GM21390 (cell line): Measurements from ENCODE around the gene KISS1.

ENCODE experiments used
- ATAC-seq: cut with Tn5 transposase; IDR thresholded peaks from one replicate; pipeline ENCODE4 v1.9.1; 2021; ENCODE audit not compliant: unreplicated experiment

KISS1 gene

DNA sequence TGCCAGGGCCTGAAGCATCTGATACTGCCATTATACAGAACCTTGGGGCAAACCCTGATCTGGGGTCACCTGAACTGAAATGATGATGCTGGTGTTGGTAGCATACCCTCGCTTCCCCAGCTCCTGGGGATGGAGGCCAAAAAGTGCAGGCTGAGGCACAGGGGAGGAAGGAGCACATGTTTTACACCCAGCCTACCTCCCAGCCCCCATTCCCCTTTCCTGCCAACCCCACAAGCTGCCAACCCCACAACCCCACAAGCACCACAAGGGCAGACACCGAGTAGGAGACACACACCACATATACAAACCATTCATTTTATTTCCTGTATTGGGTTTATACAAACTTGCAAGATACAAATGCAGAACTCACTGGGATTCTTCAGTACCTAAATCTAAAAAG, 22.3 kb upstream of the KISS1 start:
- ATAC-seq, result no peak

DNA sequence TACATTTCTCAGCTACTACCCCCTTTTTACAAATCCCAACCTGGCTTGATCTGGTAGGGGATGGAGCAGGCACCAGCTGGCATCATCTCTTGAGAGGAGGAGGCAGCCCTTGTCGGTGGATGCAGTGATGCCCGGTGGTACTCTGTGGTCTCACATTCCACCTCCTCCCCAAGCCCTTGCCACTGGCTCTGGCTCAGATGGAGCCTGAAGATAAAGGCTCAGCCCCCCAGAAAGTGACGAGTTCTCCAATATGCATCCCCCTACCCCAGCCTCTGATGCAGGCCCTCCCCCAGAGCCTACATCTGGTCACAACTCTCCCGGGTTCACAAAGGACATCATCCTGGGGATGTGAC, 21.3 kb upstream of the KISS1 start:
- no peak for ATAC-seq

DNA sequence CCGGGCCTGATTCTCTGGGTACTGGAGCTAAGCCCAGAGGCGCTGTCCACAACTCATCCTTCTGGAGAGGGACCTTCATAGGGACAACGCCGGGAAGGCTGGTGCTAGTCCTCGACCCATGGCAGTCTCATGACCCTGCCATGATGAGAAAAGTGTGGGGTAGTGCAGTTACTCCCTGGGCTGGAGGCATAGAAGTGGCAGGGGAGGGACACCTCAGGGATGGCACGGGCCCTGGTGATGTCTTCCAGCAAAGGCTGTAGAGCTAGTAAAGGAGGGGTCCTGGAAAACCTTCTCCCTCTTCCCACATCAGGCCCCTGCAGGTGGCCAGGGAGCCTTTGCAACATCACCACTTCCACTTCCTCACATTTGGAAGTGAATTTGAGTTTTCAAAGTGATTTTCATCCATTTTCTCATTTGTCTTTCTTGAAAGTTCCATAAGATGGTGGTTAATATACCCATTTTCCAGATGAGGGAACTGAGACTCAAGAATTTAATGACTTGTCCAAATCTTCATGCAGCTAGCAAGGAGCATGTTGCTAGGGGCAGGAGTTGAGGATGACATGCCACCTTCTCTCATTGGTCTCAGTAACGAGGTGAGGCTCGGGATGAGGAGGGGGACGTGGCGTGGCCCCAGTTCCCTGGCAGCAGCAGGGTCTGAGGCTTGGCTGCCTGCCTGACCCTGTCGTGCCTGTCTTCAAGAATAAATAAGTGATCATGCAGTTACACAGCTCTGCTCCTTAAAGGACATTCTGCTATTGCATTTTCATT, 20.8 kb upstream of the KISS1 start:
- ATAC-seq, result no peak

DNA sequence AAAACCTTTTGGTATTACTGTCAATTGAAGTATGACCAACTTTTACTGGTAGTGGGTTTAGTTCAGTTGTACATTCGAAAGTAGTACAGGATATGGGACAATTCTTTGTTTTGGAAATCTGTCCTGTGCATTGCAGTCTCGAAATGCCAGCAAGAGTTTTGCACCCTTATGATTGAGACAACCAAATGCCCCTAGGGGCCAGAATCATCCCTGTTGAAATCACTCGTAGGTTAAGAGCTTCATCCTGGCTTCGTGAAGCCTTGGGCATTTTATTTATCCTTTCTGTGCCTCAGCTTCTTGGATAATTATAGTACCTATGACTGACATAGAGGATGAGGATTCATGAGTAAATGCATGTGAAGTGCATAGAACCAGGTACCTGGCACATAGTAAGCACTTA, 19.9 kb upstream of the KISS1 start:
- no peak for ATAC-seq

DNA sequence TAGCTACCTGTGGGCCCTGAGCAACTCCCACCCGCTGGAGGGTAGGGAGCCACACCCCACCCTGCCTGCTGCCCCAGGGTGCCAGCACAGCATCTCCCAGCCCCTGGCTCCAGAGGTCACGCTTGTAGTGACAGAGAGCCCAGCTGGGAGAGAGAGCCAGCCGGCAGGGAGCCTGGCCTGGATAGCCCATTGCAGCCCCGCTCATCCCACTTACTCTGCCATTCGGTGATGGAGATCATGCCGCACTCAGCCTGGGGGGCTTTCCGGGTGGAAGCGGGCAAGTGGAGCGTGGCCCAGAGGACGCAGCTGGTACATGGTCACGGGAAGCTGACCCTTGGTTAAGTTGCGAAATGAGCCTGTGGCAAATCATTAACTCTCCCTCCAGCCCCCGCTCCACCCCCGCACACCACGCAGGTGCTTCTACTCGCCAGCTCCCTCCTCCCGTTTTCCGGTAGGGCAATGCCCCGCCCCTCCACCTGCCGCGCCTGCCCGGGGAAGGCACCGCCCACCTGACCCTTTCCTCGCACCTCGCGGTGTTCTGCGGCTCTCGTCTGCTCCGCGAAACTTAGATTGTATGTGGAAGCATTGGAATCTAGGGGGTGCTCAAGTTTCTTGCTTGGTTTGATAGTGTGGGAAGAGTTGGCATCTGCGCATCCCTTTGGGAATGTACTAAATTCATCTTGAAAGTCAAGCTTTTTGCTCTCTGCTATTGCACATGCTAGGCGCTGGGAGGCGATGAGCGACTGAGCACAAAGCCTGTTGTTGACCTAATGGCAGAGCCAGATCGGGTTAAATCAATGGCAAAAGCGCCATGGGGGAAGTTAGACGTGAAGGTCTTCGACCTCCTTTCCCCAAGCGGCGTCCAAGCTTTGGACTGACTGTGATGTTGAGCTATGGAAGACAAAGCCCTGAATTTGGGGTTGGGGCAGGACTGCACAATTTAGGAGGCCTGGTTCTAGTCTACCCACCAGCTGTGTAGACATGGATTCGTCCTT, 17.7 kb upstream of the KISS1 start, which contains the start of gene GOLT1A:
TSS of gene GOLT1A (minus strand) at position 321 of the 995 bp plus-strand sequence. CDS start at position 239, 82 bp downstream.
- ATAC-seq, result no peak

DNA sequence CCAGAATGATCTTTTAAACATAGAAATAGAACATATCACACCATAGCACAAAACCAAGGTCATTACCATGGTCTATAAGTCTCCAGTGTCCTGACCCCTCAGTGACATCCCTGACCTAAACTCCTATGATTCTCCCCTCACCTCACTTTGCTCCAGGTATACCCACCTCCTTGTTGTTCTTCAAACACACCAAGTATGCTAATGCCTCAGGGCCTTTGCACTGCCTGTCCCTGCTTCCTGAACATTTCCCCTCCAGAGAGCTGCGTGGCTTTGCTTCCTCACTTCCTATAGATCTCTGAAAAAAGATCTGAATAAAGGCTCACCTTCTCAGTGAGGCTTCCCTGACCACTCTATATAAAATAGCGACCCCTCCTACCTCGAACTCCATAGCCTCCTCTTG, 16.4 kb upstream of the KISS1 start:
- no peak for ATAC-seq

DNA sequence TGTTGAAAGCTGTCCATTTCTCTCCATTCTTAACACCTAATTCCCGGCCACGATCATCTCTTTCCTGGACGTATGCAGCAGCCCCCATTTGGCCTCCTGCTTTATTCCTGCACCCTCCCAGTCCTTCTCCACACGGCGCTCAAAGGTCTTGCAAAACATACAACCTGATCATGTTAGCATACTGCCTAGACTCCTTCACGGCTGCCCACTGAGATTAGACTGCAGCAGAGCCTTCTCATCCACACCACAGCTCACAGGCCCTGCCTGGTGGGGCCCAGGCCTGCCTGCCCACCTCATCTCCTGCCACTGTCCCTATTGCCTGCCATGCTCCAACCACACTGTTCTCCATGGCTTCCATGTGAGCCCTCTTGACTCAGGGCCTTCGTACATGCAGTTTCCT, 14.8 kb upstream of the KISS1 start:
- no peak for ATAC-seq

DNA sequence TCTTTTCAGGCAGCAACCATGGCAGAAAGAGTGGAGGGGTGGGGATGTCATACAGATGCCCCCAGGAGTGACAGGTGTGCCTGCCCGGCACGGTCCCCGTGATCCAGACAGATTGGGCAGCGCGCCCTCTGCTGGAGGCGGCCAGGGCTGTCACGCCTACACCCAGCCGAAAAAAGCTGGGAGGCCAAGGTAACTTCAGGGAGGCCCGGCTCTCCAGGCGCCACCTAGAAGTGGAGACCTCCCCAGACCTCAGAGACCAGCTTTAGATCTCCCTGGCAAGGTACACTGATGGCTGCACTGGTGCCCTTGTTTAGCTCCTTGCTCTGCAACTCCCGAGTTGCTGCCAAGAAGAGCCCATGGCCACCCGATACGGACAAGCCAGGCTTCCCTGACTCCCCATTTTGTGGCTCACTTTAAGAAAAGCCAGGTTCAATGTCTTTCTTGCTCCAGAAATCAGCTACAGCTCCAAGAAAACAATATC, 10.9 kb upstream of the KISS1 start:
- no peak for ATAC-seq

DNA sequence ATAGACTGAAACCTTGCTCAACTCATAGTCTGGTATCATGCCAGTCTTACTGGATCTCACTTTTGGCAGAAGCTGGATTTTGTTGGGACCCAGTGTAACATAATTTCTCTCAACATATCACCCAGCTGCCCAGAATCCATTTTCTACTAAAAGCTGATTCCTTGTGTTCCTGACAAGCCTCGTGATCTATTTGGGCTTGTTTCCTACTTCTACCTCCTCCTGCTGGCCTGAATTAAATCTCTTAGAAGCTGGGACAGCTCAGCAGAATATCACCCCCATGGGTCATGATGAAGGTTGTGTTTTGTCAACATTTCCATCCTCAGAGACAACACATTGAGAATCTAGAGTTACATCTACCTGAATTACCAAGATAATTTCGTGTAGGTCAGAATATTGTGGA, 9.8 kb upstream of the KISS1 start:
- no peak for ATAC-seq

DNA sequence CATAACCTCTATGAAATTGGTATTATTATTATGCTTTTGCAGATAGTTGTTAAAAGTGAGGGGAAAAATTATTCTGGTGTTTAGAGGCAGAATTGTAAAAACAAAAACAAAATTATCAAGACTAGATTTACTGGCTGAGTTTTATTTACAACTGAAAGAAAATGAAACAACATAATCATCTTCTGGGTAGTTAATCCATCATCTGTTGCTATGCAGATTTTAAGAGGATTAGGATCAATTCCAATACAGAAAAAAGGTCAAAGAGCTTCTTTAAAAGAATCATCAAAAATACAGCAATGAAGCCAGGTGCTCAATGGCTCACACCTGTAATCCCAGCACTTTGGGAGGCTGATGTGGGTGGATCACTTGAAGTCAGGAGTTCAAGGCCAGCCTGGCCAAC, 9.2 kb upstream of the KISS1 start:
- no peak for ATAC-seq

DNA sequence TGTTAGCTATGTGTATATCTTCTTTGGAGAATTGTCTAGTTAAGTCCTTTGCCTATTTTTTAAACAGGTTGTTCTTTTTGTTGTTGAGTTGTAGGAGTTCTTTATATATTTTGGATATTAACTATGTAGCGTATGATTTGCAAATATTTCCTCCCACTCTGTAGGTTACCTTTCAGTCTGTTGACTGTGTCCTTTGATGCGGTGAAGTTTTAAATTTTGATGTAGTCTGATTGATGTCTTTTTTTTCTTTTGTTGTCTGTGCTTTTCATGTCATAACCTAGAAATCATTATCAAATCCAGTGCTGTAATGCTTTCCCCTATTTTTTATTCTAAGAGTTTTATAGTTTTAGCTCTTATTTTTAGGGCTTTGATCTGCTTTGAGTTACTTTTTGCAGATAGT, 8.7 kb upstream of the KISS1 start:
- ATAC-seq, result no peak

DNA sequence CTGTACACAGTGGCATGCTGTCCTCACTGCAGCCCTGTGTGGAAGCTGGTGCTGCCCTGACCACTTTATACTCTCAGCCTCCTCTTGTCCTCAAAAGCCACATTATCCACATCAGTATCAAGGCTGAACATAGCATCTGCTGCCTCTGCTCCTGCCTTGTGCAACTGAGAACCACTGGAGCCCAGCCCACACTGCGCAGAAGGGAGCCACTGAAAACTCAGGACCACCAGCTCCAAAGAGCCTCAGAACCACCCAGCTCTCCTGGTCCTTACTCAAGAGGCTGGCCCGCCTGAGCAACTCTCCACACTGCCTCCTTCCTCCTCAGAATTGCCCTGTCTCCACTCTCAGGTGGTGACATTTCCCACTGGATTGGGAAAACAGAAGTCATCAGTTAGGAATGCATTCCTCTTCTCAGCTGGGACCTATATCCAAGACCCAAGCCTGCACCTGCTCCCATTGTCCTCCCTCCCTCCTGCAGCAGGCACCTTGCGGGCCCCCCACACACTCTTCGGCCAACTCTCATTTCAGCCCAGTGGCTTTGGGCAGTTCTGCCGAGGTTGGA, 7.0 kb upstream of the KISS1 start:
- no peak for ATAC-seq

DNA sequence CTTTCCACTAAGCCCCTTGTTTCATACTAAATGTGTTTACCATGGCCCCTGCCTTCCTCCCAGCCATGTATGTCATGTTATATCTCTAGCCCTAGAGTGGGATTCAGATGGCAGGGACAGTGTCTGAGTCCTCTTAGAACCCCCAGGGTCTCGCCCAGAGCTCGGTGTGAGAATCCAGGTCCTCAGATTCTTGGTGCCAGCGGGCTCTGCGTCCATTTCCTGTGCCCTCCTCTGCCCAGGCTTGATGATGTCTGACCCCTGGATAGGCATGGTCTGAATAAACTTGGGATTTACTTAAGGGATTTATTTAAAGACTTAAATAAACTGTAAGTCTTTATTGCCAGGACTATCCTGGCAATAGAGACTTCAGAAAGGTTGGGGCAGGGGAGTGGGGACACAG, 6.2 kb upstream of the KISS1 start:
- no peak for ATAC-seq

DNA sequence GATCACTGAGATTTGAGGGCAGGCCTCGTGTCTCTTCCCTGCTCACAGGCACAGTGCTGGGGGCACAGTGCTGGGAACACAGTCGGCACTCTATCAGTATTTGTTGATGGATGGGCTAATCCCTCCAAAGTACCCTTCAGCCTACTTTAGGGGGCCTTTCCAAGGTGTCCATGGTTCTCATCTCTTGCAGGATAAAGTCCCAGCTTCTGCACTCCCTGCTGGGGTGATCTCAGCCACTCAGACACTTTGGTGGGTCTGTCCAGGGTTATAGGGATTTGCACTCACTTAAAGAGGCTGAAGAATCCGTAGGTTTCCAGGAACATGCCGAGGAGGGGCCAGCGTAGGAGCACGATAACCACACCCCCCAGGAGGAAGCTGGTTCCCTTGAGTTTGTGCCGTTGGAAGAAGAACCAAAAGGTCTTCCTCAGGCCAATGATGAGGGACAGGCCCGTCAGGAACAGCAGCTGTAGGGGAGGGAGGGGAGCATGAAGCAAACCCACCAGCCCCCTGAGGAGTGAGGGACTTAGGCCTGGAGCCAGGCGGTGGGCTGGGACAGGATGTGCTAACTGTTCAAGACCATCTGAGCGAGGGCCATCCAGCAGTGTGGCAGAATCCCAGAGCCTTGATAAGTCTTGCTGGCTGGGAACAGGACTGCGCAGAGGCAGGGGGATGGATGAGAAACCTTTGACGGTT, 5.2 kb upstream of the KISS1 start:
- no peak for ATAC-seq

DNA sequence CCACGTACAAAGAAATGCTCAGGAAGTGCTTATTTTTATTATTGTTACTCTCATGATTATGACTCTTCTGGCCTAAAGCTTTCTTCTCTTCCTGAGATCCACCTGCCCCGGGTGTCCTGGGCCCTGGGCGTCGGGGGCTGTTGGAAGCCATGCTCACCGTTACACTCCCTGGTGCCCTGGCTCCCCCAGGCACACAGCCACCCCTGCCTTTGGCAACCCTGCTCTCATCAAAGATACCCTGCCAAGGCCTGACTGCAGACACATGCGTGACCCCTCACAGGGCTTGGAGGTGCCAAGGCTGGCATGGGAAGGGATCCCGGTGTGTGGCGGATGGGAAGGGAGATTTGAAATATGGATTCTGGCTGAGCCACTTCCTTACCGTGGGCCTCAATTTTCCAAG, 3.3 kb upstream of the KISS1 start:
- no peak for ATAC-seq

DNA sequence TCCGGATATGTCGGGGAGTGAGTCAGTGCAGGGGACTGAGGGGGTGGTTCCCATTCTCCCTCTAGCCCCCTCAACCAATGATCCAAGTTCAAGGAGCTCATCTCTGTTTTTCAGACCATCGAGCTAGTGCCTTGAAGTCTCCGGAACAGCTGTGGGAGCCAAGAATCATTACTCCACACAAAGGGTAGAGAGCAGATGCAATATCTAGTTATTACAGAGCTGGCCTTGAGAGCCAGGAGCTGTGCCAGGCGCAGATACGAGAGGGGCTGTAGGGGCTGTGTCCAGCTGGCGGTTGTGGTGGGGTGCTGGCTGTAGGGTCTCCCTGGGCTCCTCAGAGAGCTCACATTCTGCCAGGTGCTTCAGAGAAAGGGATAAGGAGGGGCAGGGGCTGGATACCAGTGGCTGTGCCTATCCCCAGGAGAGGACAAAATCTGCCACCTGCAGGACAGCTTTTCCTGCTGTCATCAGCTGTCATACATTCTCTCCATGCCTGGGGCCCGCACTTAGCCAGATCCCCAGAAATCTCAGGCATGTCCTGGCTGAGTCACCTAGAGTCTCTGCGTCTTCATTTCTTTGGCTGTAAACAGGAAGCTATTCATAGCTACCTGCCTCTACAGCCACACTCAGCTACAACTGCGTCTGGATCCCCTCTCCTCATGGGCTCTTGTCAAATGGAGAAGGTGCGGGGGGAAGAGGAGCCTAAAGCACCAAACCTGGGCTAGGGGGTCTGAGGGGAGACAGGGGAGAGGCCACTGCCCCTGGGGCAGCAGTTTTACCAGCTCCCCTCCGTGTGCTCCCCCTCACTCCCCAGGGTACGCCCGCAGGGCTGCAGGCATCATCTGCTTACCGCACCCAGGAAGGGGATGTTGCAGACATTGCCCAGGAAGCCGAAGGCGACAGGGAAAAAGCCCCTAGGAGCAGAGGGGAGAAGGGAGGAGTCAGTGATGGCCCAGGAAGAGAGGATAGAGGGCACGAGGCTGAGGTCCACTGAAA, 2.4 kb upstream of the KISS1 start:
- no peak for ATAC-seq

DNA sequence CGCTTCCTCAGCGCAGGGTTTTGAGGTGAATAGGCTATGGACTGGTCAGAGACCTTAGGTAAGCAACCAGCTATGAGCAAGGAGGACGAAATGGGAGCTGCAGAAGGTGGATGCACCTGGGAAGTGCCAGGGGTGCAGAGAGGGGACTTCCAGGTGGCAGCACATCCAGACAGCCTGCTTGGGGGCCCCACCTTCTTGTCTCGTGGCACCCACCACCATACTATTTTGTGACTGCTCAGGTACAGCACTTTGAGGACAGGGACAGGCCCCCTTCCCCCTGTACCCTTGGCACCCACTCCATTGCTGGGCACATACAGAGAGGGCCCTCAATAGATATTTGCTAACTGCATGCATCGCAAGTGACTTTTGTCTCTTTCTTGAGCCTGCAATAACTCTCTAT, 777 bp upstream of the KISS1 start:
- no peak for ATAC-seq

DNA sequence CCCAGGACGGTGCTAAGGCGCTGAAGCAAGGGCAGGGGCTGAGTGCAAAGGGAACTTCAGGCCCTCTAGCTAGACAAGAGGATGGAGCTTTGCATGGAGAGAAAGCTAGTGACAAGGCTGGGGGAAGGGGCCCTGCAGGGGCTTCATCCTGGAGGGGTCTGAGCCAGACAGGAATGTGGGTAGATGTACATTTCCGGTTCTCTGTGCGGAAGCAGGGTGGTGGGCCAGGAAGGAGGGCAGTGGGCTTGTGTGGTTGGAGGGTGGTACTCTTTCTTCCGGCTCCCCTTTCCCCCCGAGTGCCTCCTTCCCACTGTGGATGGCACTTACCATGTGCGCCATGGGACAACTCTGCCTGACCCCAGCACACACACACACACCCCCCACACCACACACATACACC, 1.5 kb downstream of the KISS1 start:
- no peak for ATAC-seq

DNA sequence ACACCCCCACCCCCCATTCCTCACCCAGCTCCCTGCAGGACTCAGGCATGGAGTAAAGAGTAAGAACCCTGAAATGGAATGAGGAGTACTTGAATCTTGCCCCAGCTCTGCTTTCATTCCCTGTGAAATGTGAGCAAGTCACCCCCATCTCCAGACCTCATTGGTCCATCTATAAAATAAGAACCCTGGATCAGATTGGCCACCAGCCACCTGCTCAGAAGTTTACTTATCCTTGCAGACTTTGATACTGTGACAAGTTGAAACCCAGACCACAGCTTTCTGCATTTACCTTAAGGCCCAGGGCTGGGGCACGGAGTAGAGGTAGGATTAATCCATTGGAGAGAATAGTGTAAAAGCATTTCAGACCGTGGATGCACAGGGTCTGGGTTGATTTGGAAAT, 2.2 kb downstream of the KISS1 start:
- ATAC-seq, result no peak
